ENCODE results near the gene SMPD3.

SMPD3 gene

DNA sequence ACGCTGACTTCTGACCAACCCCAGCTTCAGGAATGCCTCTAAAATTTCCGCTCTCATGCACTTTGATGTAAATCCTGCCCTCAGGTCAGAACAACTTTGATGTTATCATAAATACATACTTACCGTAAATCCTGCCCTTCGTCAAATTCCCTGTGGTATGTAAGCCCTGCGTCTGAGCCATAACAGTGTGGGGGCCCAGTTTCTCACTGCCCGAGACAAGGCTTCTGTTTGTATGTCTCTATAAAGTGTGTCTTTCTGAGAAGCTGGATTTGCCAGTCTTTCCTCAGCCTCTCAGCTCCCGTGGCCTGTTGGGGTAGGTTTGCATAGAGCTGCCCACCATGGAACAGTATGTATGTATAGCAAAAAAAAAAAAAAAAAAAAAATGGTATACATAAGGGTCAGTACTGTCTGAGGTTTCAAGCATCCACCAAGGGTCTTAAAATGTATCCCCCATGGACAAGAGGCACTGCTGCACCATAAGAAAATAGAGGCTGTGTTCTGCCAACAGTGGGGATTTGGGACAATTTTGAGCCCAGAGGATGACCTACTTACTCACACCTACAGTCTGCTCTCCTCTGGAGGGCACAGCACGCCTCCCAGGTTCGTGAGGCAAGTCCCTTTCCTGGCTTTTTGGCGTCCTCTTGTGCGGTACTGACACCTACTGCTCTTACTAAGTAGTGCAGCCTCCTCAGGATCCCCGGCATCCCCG is 120.0 kb downstream of the SMPD3 start:
- Histone ChIP-seq H3K79me2 (ENCODE audit: insufficient read depth, low read length) (no peaks in the 10 kb centered on the region), H3K9me3 (ENCODE audit: insufficient read depth, low read depth, low read length) (no peaks in the 10 kb centered on the region), H3K36me3 (ENCODE audit: insufficient read depth, low read length) (peaks cover 32% of the 10 kb centered on the region; the same call in 1 of the 2 replicates), H3K27me3 (ENCODE audit: insufficient read depth, low read length, poor library complexity, severe bottlenecking) (no peaks in the 10 kb centered on the region), H3K4me2 (ENCODE audit: low read depth, low read length, poor library complexity, severe bottlenecking) (no peak overlapping the region), H2AFZ (ENCODE audit: low read length) (no peak overlapping the region), H3K4me1 (ENCODE audit: insufficient read depth, low read length, poor library complexity, severe bottlenecking) (peaks cover 29% of the 10 kb centered on the region), H3K4me3 (ENCODE audit: low read length, poor library complexity, severe bottlenecking) (no peak overlapping the region), H4K20me1 (ENCODE audit: insufficient read depth, low read length, poor library complexity, severe bottlenecking) (no peaks in the 10 kb centered on the region), H3F3A (ENCODE audit: low read depth) (peaks cover 13% of the 10 kb centered on the region), H3K9me2 (replicated peaks; ENCODE audit: low read depth, low read length) (no peaks in the 10 kb centered on the region), H3K9ac (ENCODE audit: low read depth, low read length, poor library complexity, severe bottlenecking) (no peak overlapping the region)
- TF ChIP-seq EZH2phosphoT487 (IDR thresholded peaks at IDR 0.05; ENCODE audit: borderline replicate concordance) = no peak
- TF ChIP-seq, protein P1, sequence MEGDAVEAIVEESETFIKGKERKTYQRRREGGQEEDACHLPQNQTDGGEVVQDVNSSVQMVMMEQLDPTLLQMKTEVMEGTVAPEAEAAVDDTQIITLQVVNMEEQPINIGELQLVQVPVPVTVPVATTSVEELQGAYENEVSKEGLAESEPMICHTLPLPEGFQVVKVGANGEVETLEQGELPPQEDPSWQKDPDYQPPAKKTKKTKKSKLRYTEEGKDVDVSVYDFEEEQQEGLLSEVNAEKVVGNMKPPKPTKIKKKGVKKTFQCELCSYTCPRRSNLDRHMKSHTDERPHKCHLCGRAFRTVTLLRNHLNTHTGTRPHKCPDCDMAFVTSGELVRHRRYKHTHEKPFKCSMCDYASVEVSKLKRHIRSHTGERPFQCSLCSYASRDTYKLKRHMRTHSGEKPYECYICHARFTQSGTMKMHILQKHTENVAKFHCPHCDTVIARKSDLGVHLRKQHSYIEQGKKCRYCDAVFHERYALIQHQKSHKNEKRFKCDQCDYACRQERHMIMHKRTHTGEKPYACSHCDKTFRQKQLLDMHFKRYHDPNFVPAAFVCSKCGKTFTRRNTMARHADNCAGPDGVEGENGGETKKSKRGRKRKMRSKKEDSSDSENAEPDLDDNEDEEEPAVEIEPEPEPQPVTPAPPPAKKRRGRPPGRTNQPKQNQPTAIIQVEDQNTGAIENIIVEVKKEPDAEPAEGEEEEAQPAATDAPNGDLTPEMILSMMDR (conservative IDR thresholded peaks at IDR 0.05; ENCODE audit: low read length) = peak; percentile 94

DNA sequence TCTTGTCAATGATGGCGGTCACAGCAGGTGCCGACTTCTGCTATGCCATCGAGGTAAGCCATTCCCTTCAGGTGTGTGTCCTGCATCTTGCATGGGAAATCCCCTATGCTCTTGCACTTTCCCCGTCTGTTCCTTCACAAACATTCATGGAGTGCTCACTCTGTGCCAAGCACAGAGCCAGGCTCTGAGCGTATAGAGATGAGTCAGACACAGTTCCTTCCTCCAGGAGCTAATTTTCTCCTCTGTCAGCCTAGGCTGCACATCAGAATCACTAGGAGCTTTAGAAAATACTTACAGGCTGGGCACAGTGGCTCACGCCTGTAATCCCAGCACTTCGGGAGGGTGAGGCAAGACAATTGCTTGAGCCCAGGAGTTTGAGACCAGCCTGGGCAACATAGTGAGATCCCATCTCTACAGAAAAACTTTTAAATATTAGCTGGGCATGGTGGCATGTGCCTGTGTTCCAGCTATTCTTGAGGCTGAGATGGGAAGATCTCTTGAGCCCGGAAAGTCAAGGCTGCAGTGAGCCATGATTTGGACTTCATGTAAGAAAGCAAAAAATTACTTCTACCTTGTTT is 123.4 kb downstream of the SMPD3 start:
- Histone ChIP-seq H3K4me1 (ENCODE audit: insufficient read depth, low read length, poor library complexity, severe bottlenecking) (peaks cover 5% of the 10 kb centered on the region), H3K4me3 (ENCODE audit: low read length, poor library complexity, severe bottlenecking) (no peak overlapping the region), H3K9ac (ENCODE audit: low read depth, low read length, poor library complexity, severe bottlenecking) (no peak overlapping the region), H4K20me1 (ENCODE audit: insufficient read depth, low read length, poor library complexity, severe bottlenecking) (no peaks in the 10 kb centered on the region), H3K9me3 (ENCODE audit: insufficient read depth, low read depth, low read length) (no peaks in the 10 kb centered on the region), H3K9me2 (replicated peaks; ENCODE audit: low read depth, low read length) (no peaks in the 10 kb centered on the region), H3K36me3 (ENCODE audit: insufficient read depth, low read length) (peaks cover 36% of the 10 kb centered on the region; the same call in 1 of the 2 replicates), H3K79me2 (ENCODE audit: insufficient read depth, low read length) (no peaks in the 10 kb centered on the region), H3F3A (ENCODE audit: low read depth) (no peaks in the 10 kb centered on the region), H2AFZ (ENCODE audit: low read length) (no peak overlapping the region), H3K4me2 (ENCODE audit: low read depth, low read length, poor library complexity, severe bottlenecking) (no peak overlapping the region), H3K27me3 (ENCODE audit: insufficient read depth, low read length, poor library complexity, severe bottlenecking) (no peaks in the 10 kb centered on the region)
- no peak for TF ChIP-seq EZH2phosphoT487 (IDR thresholded peaks at IDR 0.05; ENCODE audit: borderline replicate concordance)
- TF ChIP-seq, protein P1 (conservative IDR thresholded peaks at IDR 0.05; ENCODE audit: low read length) = no peak

- Histone ChIP-seq H3K9ac (ENCODE audit: low read depth, low read length, poor library complexity, severe bottlenecking) (no peak overlapping the region), H3K27me3 (ENCODE audit: insufficient read depth, low read length, poor library complexity, severe bottlenecking) (no peaks in the 10 kb centered on the region), H3K4me1 (ENCODE audit: insufficient read depth, low read length, poor library complexity, severe bottlenecking) (peaks cover 5% of the 10 kb centered on the region), H3K9me2 (replicated peaks; ENCODE audit: low read depth, low read length) (no peaks in the 10 kb centered on the region), H4K20me1 (ENCODE audit: insufficient read depth, low read length, poor library complexity, severe bottlenecking) (no peaks in the 10 kb centered on the region), H3F3A (ENCODE audit: low read depth) (no peaks in the 10 kb centered on the region), H3K9me3 (ENCODE audit: insufficient read depth, low read depth, low read length) (no peaks in the 10 kb centered on the region), H2AFZ (ENCODE audit: low read length) (no peak overlapping the region), H3K79me2 (ENCODE audit: insufficient read depth, low read length) (no peaks in the 10 kb centered on the region), H3K4me3 (ENCODE audit: low read length, poor library complexity, severe bottlenecking) (no peak overlapping the region), H3K4me2 (ENCODE audit: low read depth, low read length, poor library complexity, severe bottlenecking) (no peak overlapping the region), H3K36me3 (ENCODE audit: insufficient read depth, low read length) (peaks cover 41% of the 10 kb centered on the region; the same call in 1 of the 2 replicates)
- TF ChIP-seq EZH2phosphoT487 (IDR thresholded peaks at IDR 0.05; ENCODE audit: borderline replicate concordance) = no peak
- TF ChIP-seq, protein P1 (conservative IDR thresholded peaks at IDR 0.05; ENCODE audit: low read length) = no peak
These were observed 124.0 kb downstream of the SMPD3 start for GRCh38 chr16:68324336-68324735.

Measured in Loucy (cell line).